OCI-LY7 (cell line): ENCODE data around the gene TTR.

ENCODE experiments used
- EZH2phosphoT487 ChIP-seq: fragments of 200-600 bp; sonication (generic); IDR thresholded peaks from 2 replicates; pipeline ENCODE4 v1.6.1; 2018; ENCODE audit warnings: low read depth, borderline replicate concordance, mild to moderate bottlenecking, mixed run types, antibody characterized with exemption, low read length, moderate library complexity, mixed read lengths
- TF ChIP-seq, protein P1 (sequence below): fragments of 200-600 bp; sonication (generic); conservative IDR thresholded peaks from 2 replicates; pipeline ENCODE4 v1.5.1; 2014; ENCODE audit warnings: mild to moderate bottlenecking, antibody characterized with exemption, low read length, moderate library complexity, mixed read lengths

DNA sequence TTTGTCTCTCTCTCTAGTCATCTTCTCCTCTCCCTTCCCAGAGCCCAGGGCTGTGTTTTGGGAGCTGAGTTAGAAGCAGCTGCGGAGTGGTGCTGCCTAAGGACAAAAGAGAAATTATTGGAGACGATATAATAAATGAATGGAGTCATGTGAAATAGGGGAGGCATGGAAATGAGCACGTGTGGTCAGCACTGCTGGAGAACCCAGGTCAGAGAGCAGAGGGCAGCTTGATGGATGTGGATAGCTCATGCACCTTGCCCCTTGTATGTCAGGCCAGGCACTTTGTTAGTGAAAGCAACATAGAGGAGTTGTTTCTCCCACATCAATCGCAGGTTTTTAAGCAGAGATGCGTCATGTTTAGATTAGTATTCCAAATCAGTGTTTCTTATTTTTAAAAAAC lies 15.7 kb downstream of the TTR start:
- TF ChIP-seq, protein P1, sequence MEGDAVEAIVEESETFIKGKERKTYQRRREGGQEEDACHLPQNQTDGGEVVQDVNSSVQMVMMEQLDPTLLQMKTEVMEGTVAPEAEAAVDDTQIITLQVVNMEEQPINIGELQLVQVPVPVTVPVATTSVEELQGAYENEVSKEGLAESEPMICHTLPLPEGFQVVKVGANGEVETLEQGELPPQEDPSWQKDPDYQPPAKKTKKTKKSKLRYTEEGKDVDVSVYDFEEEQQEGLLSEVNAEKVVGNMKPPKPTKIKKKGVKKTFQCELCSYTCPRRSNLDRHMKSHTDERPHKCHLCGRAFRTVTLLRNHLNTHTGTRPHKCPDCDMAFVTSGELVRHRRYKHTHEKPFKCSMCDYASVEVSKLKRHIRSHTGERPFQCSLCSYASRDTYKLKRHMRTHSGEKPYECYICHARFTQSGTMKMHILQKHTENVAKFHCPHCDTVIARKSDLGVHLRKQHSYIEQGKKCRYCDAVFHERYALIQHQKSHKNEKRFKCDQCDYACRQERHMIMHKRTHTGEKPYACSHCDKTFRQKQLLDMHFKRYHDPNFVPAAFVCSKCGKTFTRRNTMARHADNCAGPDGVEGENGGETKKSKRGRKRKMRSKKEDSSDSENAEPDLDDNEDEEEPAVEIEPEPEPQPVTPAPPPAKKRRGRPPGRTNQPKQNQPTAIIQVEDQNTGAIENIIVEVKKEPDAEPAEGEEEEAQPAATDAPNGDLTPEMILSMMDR: no peak
- no peak for TF ChIP-seq EZH2phosphoT487
